Measurements from ENCODE around the gene GEMIN7.
A peak's percentile ranks its signal among the peaks of the same experiment; 100 is the strongest.

DNA sequence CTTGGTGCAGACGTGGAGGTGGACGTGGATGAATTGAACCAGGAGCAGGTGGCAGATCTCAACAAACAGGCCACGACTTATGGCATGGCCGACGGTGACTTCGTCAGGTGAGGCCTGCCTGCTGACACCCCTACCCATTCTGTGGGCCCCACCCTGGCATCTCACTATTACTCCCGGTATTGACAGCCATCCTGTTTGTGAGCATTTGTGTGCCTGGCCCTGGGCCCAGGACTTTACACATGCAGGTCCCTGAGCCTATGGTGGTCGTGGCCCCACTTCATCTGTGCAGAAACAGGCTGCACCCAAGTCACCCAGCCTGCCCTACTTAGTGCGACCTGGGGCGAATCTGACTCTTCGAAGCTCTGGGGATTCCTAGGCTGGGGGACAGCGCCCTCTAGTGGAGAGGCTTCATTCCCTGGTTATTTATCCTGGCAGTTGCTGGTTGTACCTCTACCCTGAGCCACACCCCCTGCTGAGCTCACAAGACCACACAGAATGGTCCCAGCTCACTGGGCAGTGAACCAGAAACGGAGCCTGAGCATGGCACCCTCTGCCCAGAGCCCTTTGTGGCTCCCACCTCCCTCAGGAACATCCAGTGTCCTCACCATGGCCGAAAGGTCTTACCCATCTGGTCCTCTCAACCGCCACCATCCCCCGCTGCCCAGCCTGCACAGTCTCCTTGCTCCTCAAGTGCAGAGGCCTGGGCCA lies 19.6 kb upstream of the GEMIN7 start:
- TF ChIP-seq RAD21 (IDR thresholded peaks at IDR 0.05; ENCODE audit: low read depth) (peak; percentile 75), ZBTB7A (IDR thresholded peaks at IDR 0.05; ENCODE audit: low read depth) (no peak), EP300 (IDR thresholded peaks at IDR 0.05; ENCODE audit: borderline replicate concordance) (no peak), FOXM1 (IDR thresholded peaks at IDR 0.05; ENCODE audit: borderline replicate concordance, low read depth) (no peak), TAF1 (IDR thresholded peaks at IDR 0.05; ENCODE audit: low read depth) (no peak), CEBPB (IDR thresholded peaks at IDR 0.05) (no peak), CREB1 (IDR thresholded peaks at IDR 0.05; ENCODE audit: low read depth) (no peak), EGR1 (IDR thresholded peaks at IDR 0.05) (no peak), TCF12 (IDR thresholded peaks at IDR 0.05; ENCODE audit: low read depth) (no peak), NFIC (IDR thresholded peaks at IDR 0.05) (no peak)
- TF ChIP-seq, protein P1, sequence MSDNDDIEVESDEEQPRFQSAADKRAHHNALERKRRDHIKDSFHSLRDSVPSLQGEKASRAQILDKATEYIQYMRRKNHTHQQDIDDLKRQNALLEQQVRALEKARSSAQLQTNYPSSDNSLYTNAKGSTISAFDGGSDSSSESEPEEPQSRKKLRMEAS (IDR thresholded peaks at IDR 0.05) = no peak
- TF ChIP-seq, protein P2, sequence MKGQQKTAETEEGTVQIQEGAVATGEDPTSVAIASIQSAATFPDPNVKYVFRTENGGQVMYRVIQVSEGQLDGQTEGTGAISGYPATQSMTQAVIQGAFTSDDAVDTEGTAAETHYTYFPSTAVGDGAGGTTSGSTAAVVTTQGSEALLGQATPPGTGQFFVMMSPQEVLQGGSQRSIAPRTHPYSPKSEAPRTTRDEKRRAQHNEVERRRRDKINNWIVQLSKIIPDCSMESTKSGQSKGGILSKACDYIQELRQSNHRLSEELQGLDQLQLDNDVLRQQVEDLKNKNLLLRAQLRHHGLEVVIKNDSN (IDR thresholded peaks at IDR 0.05) = no peak
- TF ChIP-seq, protein P3, sequence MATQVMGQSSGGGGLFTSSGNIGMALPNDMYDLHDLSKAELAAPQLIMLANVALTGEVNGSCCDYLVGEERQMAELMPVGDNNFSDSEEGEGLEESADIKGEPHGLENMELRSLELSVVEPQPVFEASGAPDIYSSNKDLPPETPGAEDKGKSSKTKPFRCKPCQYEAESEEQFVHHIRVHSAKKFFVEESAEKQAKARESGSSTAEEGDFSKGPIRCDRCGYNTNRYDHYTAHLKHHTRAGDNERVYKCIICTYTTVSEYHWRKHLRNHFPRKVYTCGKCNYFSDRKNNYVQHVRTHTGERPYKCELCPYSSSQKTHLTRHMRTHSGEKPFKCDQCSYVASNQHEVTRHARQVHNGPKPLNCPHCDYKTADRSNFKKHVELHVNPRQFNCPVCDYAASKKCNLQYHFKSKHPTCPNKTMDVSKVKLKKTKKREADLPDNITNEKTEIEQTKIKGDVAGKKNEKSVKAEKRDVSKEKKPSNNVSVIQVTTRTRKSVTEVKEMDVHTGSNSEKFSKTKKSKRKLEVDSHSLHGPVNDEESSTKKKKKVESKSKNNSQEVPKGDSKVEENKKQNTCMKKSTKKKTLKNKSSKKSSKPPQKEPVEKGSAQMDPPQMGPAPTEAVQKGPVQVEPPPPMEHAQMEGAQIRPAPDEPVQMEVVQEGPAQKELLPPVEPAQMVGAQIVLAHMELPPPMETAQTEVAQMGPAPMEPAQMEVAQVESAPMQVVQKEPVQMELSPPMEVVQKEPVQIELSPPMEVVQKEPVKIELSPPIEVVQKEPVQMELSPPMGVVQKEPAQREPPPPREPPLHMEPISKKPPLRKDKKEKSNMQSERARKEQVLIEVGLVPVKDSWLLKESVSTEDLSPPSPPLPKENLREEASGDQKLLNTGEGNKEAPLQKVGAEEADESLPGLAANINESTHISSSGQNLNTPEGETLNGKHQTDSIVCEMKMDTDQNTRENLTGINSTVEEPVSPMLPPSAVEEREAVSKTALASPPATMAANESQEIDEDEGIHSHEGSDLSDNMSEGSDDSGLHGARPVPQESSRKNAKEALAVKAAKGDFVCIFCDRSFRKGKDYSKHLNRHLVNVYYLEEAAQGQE (IDR thresholded peaks at IDR 0.05; ENCODE audit: low read depth) = no peak
